Adrenal gland (tissue), 19 donors: ENCODE data around the gene EIF2A. TPM values are rescaled to one million over a fixed set of nuclear protein-coding genes. Genes with fewer than 3 reads are reported as not detected.
A peak's percentile ranks its signal among the peaks of the same experiment; 100 is the strongest.
"Not testable (repeated sequence)": the region's sequence is repeated elsewhere in the genome, so short reads cannot be mapped to it uniquely, and the experiment has no call there.

Experiments used
- DNase-seq, 7 donors: peaks; one replicate each; pipeline ENCODE4 v3.0.0-alpha.2; 2019 to 2020
- H3K27ac ChIP-seq, 5 donors: fragments of 200-600 bp; sonication (generic) in 4 of 5; 1 replicate in 3 of 5; 2 replicates in 2 of 5; pipeline versions ENCODE4 v1.5.1 to v1.8.0; 2016 to 2020; ENCODE audit warnings: mild to moderate bottlenecking in 1 of 5
- H3K27me3 ChIP-seq: fragments of 200-600 bp; 2 replicates; pipeline ENCODE4 v1.8.0; 2021
- H3K36me3 ChIP-seq, 2 donors: fragments of 200-600 bp; replicated peaks in 1 of 2; 1 replicate in 1 of 2; 2 replicates in 1 of 2; pipeline versions ENCODE4 v1.5.1 to v1.8.0; 2018 to 2022
- H3K4me1 ChIP-seq, 2 donors: fragments of 200-600 bp; replicated peaks in 1 of 2; 1 replicate in 1 of 2; 2 replicates in 1 of 2; pipeline versions ENCODE4 v1.5.1 to v1.8.0; 2018 to 2021
- H3K4me3 ChIP-seq, 4 donors: fragments of 200-600 bp; sonication (generic) in 3 of 4; one replicate each; pipeline ENCODE4 v1.5.1; 2016 to 2018
- H3K9me3 ChIP-seq, 3 donors: fragments of 200-600 bp; sonication (generic) in 1 of 3; replicated peaks in 1 of 3; 1 replicate in 2 of 3; 2 replicates in 1 of 3; pipeline versions ENCODE4 v1.5.1 to v1.8.0; 2016 to 2021
- CTCF ChIP-seq, 6 experiments: fragments of 450-650 bp in 4 of 6; fragments of 200-600 bp in 2 of 6; sonication (generic) in 1 of 6; IDR thresholded peaks; 1 replicate in 5 of 6; 2 replicates in 1 of 6; pipeline versions ENCODE4 v1.5.1 to v1.8.0; 2016 to 2021; ENCODE audit warnings: antibody characterized with exemption in 6 of 6, mild to moderate bottlenecking in 2 of 6, moderate library complexity in 1 of 6
- POLR2A ChIP-seq, 2 donors: fragments of 450-650 bp; IDR thresholded peaks; one replicate each; pipeline ENCODE4 v1.6.1; 2017; ENCODE audit warnings: antibody characterized with exemption in 2 of 2, mild to moderate bottlenecking in 2 of 2, moderate library complexity in 1 of 2
- WGBS, 4 donors: extraction: QIAGEN DNeasy Blood & Tissue Kit in 2 of 4; methylation state at CpG; one replicate each; pipeline versions ENCODE4 v1.1.5 to v1.1.7; 2013 to 2017; 5-methylcytosine and 5-hydroxymethylcytosine counted together
- intact Hi-C, 2 donors: fragments of 100-400 bp; cut with DNase I; formaldehyde crosslinking; loops; one replicate each; pipeline versions ENCODE4 v1.14.1 to v1.15.0; 2022 to 2023
- long read RNA-seq, 10 donors: library from polyadenylated mRNA in 3 of 10; unstranded in 2 of 10; stranded (forward) in 1 of 10; transcript quantifications; one replicate each; pipeline ENCODE4 v2.0.0 and lab custom pipeline, GENCODE V29; 2021 to 2026
- polyA plus RNA-seq, 3 donors: library from polyadenylated mRNA; stranded (reverse); fragments of 200-250 nt in 2 of 3; fragments of 350-450 nt in 1 of 3; fragmentation: Illumina TruSeq in 1 of 3; extraction: RNeasy Lipid Tissue Mini Kit (QIAGEN cat#74804) in 1 of 3; gene quantifications; one replicate each; pipeline ENCODE4 v1.2.3, GENCODE V29; 2013 to 2014
- total RNA-seq, 9 donors: library from RNA; depleted of rRNA in 4 of 9; stranded (reverse); fragments of >200 nt in 4 of 9; fragments of 120-200 nt in 1 of 9; fragmentation: NEBNext Ultra II Directional in 1 of 9; extraction: Animal tissue kit (Norgen Biotek cat#: 25700) in 1 of 9; gene quantifications; one replicate each; pipeline versions ENCODE4 v1.1.0 to v1.2.4, GENCODE V29; 2013 to 2023
- donor health status: healthy with polysubstance abuse.
- donor health status: Bipolar disorder and iron deficiency.
- donor health status: DM: yes; HTN: yes; CAD: no.
- donor health status: DM: no; HTN: no; CAD: no.
- donor health status: DM: no; HTN: no; CAD: no.
- donor health status: DM: yes; HTN: yes; CAD: no.

Gene EIF2A
- total RNA-seq = 100 to 1,000 TPM in 4 of 9 donors, 10 to 100 TPM in 5; 70.0 to 178 (median 75.6) TPM
- 100 to 1,000 TPM in 1 of 3 donors, 10 to 100 TPM in 2; 62.3 to 115 (median 66.8) TPM for polyA plus RNA-seq
- long read RNA-seq, donor 1, partial matches to known transcripts = 6 of 13 reads
- long read RNA-seq, donor 1, other reads (novel, unspliced or antisense) = 0 of 13 reads
- long read RNA-seq, donor 2, transcript EIF2A-203 (14 exons, 2,198 nt) = major isoform, 9 of 18 reads
- long read RNA-seq, donor 2, partial matches to known transcripts = 6 of 18 reads
- long read RNA-seq, donor 2, other reads (novel, unspliced or antisense) = 0 of 18 reads
- long read RNA-seq, donor 3, transcript EIF2A-203 (14 exons, 2,198 nt) = major isoform, 7 of 20 reads
- long read RNA-seq, donor 3, partial matches to known transcripts = 12 of 20 reads
- long read RNA-seq, donor 3, other reads (novel, unspliced or antisense) = 0 of 20 reads
- long read RNA-seq, donor 4, transcript EIF2A-203 (14 exons, 2,198 nt) = major isoform, 34 of 57 reads
- long read RNA-seq, donor 4, partial matches to known transcripts = 14 of 57 reads
- long read RNA-seq, donor 4, other reads (novel, unspliced or antisense) = 6 of 57 reads
- long read RNA-seq, donor 5, transcript EIF2A-203 (14 exons, 2,198 nt) = major isoform, 65 of 74 reads
- long read RNA-seq, donor 5, partial matches to known transcripts = 2 of 74 reads
- long read RNA-seq, donor 5, other reads (novel, unspliced or antisense) = 4 of 74 reads
- long read RNA-seq, donor 6, transcript EIF2A-203 (14 exons, 2,198 nt) = major isoform, 28 of 56 reads
- long read RNA-seq, donor 6, partial matches to known transcripts = 24 of 56 reads
- long read RNA-seq, donor 6, other reads (novel, unspliced or antisense) = 2 of 56 reads
- long read RNA-seq, donor 7, partial matches to known transcripts = 5 of 10 reads
- long read RNA-seq, donor 7, other reads (novel, unspliced or antisense) = 0 of 10 reads
- long read RNA-seq, donor 8, partial matches to known transcripts = 19 of 23 reads
- long read RNA-seq, donor 8, other reads (novel, unspliced or antisense) = 0 of 23 reads
- long read RNA-seq, donor 9, partial matches to known transcripts = 20 of 27 reads
- long read RNA-seq, donor 9, other reads (novel, unspliced or antisense) = 0 of 27 reads
- long read RNA-seq, donor 10, partial matches to known transcripts = 9 of 12 reads
- long read RNA-seq, donor 10, other reads (novel, unspliced or antisense) = 0 of 12 reads

DNA sequence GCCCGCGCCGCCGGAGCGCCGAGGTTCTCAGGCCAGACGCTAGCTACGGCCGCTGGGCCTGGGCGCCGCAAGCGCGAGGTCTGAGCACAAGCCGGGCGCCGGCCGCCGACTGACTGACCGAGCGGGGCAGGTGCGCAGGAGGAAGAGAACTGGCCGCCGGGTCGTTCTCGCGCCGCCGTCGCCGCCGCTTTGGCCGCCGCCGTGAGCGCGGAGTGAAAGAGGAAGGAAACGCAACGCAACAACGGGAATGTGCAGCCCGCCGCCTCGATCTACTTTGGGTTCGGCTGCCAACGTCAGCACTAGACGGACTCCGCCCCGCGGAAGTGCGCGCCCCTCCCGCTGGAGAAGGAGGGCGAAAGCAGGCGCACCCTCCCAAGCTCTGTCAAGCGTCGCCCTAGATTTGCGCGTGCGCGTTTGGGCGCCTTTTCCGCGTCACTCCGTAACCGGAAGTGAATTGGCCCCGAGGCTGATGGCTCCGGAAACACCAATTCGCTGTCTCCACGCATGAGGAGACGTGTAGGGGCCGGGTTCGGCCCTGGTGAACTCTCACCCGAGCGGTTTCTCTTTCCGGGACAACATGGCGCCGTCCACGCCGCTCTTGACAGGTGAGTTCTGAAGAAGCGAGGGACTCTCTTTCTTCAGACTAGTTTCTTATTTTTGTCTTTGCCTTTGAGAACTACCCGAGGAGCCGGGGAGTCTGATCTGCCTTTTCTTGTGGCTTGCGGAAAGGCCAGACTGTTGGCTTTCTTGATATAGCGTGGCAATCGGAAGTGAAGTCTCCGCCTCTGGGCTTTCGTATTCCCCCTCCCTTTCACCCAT lies at the start of gene EIF2A, which contains the start of gene SERP1:
TSS of gene EIF2A (plus strand) at position 562 of the 819 bp plus-strand sequence. CDS start at position 578, 16 bp downstream.
TSS of gene SERP1 (minus strand) at position 271 of the 819 bp plus-strand sequence. CDS start 361 bp downstream, outside the sequence.
- Histone ChIP-seq H3K27me3 (no peaks in the 10 kb centered on the region), H3K9me3 (no peaks in the 10 kb centered on the region), H3K36me3 (peaks cover 0 to 12% of the 10 kb centered on the region in 2 donors), H3K4me3 (peak within 1 kb of the TSS; percentile 41 to 91 (median 81)), H3K4me1 (peaks cover 18 to 53% of the 10 kb centered on the region in 2 donors), H3K27ac (peak within 1 kb of the TSS; percentile 97 to 99 (median 99))
- intact Hi-C loops = no loop called here
- 0% methylated on average over 53 to 86 of the region's 86 CpGs for WGBS, 4 donors
- TF ChIP-seq CTCF (IDR thresholded peaks at IDR 0.05) (peak in 1 of 6 experiments; percentile 12), POLR2A (IDR thresholded peaks at IDR 0.05) (peak; percentile 98 to 99)
- DNase-seq = peak; percentile 99

GRCh38 chr3:150497956-150498355 lies 48.6 kb upstream of the EIF2A start:
- 20 to 40% (median 34%) methylated on average over 2 of the region's 2 CpGs for WGBS, 4 donors
- H3K9me3 ChIP-seq = no peaks in the 10 kb centered on the region

GRCh38 chr3:150500960-150501359 lies 45.6 kb upstream of the EIF2A start:
- WGBS, 4 donors = 91 to 100% (median 96%) methylated on average over 1 of the region's 1 CpG
- H3K4me1 ChIP-seq, DNase-seq, H3K4me3 ChIP-seq, H3K36me3 ChIP-seq, H3K27ac ChIP-seq, intact Hi-C loops, H3K27me3 ChIP-seq, H3K9me3 ChIP-seq: not testable (repeated sequence)

More at GRCh38 chr3:150497956-150498355, 48.6 kb upstream of the EIF2A start:
- H3K36me3 ChIP-seq = no peaks in the 10 kb centered on the region
- peak overlapping the region in 2 of 5 donors; percentile 9 to 43 for H3K27ac ChIP-seq
- TF ChIP-seq CTCF (IDR thresholded peaks at IDR 0.05) (no peak), POLR2A (IDR thresholded peaks at IDR 0.05) (no peak)
- no peaks in the 10 kb centered on the region for H3K27me3 ChIP-seq
- H3K4me3 ChIP-seq = no peak overlapping the region
- intact Hi-C loops = loop anchor here (5.0 to 10.0 kb wide), 4 partner anchors 83 to 273 kb away; no protein-coding TSS in a partner anchor
- H3K4me1 ChIP-seq = no peaks in the 10 kb centered on the region
- peak in 6 of 7 donors; percentile 45 to 72 (median 62) for DNase-seq
